Measurements from ENCODE around the gene HSPA12B.
"Not testable (repeated sequence)": the region's sequence is repeated elsewhere in the genome, so short reads cannot be mapped to it uniquely, and the experiment has no call there.

- TF ChIP-seq, protein P1, sequence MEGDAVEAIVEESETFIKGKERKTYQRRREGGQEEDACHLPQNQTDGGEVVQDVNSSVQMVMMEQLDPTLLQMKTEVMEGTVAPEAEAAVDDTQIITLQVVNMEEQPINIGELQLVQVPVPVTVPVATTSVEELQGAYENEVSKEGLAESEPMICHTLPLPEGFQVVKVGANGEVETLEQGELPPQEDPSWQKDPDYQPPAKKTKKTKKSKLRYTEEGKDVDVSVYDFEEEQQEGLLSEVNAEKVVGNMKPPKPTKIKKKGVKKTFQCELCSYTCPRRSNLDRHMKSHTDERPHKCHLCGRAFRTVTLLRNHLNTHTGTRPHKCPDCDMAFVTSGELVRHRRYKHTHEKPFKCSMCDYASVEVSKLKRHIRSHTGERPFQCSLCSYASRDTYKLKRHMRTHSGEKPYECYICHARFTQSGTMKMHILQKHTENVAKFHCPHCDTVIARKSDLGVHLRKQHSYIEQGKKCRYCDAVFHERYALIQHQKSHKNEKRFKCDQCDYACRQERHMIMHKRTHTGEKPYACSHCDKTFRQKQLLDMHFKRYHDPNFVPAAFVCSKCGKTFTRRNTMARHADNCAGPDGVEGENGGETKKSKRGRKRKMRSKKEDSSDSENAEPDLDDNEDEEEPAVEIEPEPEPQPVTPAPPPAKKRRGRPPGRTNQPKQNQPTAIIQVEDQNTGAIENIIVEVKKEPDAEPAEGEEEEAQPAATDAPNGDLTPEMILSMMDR (IDR thresholded peaks at IDR 0.05; ENCODE audit: poor library complexity): not testable (repeated sequence)
- not testable (repeated sequence) for TF ChIP-seq EZH2 (IDR thresholded peaks at IDR 0.05; ENCODE audit: borderline replicate concordance); EZH2phosphoT487 (IDR thresholded peaks at IDR 0.05; ENCODE audit: low read depth, severe bottlenecking, unreplicated experiment)
Measured at GRCh38 chr20:3789201-3789600, 56.7 kb downstream of the HSPA12B start.

All from hepatocyte (in vitro differentiated cells).